GM12875 (cell line): ENCODE measurements around the gene RPS21.

Experiments
- H3K4me3 ChIP-seq: one replicate; pipeline ENCODE4 v1.5.1; 2011; ENCODE audit warnings: low read depth, low read length, control low read depth
- TF ChIP-seq, protein P1 (sequence below): IDR thresholded peaks from 2 replicates; pipeline ENCODE4 v1.5.1; 2011; ENCODE audit warnings: low read depth, mild to moderate bottlenecking, control low read depth, inconsistent platforms, low read length, moderate library complexity, borderline replicate concordance; ENCODE audit not compliant: insufficient read depth

The RPS21 gene

DNA sequence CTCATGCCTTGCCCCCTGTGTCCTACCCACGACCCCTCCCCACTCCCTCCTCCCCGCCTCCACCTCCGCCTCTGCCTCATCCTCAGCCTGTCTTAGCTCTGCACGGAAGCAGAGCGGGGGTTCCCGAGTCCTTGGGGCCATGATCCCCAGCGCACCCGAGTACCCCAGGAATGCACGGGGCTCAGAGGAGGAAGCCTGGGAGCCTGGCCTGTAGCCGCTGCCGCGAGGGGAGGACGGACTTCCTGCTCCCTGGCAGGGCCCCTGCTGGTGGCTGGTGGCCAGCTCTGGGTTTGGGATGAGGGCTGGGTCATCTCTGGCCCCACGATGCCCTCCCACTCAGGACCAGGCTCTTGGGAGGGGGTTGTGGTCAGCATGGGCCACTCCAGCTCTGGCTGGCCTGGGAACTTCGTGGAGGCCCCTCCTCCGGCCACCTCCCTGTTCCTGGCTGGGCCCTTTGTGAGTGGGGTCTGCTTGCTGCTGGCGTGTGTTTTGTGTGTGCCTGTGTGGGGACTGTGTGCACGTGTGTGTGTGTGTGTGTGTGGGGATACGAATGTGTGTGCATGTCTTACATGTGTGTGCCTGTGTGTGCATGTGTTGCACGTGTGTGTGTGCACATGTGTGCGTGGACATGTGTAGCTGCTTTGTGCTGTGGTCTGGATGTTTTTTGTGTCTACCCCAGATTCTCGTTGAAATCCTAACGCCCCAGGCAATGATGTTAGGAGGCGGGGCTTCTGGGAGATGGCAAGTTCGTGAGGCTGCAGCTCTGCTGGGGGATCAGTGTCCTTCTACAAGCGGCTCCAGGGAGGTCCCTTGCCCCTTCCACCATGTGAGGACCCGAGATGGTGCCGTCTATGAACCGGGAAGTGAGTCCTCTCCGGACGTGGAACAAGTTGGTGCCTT, 41.7 kb downstream of the RPS21 start:
- TF ChIP-seq, protein P1, sequence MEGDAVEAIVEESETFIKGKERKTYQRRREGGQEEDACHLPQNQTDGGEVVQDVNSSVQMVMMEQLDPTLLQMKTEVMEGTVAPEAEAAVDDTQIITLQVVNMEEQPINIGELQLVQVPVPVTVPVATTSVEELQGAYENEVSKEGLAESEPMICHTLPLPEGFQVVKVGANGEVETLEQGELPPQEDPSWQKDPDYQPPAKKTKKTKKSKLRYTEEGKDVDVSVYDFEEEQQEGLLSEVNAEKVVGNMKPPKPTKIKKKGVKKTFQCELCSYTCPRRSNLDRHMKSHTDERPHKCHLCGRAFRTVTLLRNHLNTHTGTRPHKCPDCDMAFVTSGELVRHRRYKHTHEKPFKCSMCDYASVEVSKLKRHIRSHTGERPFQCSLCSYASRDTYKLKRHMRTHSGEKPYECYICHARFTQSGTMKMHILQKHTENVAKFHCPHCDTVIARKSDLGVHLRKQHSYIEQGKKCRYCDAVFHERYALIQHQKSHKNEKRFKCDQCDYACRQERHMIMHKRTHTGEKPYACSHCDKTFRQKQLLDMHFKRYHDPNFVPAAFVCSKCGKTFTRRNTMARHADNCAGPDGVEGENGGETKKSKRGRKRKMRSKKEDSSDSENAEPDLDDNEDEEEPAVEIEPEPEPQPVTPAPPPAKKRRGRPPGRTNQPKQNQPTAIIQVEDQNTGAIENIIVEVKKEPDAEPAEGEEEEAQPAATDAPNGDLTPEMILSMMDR = no peak
- no peak overlapping the region for H3K4me3 ChIP-seq

DNA sequence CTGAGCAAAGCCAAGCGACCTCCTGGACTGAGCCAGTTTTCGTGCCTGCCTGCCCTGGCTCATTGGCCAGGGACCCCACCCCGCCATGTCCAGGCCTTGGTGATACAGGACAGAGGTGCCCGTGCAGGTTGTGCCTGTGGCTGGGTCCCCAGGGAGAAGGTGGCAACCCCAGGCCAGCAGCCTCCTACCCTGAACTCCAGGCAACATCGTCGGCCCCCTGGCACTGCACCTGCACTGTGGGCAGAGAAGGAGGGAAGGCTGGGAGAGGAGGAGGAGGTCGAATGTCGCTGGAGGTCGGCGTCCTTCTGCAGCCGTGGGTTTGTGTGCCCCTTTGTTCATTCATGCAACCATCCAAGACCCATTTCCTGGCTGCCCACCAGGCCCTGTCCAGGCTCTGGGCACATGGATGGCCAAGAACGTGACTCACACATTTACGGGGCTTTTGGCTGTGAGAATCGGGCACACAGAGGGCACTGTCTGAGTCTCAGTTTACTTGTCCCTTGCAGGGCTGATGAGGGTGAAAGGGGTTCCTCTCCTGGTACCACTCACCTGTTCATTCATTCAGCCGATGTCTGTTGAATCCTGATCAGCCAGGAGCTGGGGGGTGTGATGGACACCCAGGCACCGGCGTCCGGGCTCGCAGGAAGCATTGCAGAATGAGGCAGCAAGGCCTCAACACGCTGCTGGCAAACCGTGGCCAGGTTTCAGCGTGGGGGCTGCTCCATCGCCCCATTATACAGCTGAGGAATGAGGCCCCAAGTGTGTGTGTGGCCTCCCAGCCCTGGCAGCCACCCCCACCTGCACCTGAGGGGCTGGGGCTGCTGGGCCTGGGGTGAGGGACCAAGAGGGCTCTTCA, 42.8 kb downstream of the RPS21 start:
- no peak overlapping the region for H3K4me3 ChIP-seq
- TF ChIP-seq, protein P1 = no peak

DNA sequence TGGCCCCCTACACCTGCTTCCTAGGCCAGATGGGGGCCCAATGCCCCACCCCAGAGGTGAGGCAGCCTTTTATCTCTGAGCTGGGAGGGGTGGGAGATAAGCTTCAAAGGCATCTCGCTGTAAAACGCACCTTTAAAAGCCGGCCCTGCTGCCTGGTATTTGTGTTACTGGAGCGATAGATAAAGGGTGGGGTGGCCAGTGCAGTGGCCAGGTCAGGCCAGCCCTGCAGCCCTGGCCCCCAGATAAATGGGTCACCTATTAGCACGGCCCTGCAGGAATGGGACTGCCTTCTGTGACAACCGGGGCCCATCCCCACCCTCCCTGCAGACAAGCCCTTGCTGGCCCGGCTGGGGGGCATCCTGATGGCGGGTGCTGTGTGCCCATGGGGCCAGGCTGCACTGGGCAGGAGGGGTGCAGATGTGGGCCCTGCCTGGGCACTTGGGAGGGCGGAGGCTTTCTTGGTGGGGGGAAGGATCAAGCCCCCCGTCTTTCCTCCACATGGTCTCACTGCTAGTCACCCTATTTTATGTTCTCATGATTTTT, 43.5 kb downstream of the RPS21 start:
- TF ChIP-seq, protein P1 = no peak
- no peak overlapping the region for H3K4me3 ChIP-seq

DNA sequence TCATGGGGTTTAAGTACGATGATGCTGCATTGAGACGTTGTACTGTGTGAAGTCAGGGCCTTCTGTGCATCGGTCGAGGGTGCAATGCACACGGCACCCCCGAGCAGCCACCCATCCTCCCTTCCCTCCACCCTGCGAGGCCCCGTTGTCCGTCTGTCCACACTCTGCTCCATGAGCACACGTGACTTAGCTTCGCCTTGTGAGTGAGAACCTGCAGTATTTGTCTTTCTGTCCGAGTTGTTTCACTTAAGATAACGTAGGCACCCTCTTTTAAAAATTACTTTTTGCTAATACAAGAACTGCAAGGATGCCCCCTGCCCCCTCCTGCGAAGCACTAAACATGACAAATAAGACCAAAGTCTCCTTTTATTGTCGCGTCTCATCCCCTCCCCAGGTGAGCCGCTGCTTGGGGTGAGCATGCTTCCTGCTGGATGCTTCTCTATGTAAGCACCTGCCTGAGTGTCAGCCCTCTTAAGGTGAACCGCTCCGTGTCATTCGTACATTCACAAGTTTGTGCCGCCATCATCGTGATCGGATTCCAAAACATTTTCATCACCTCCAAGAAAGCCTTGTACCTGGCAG, 44.1 kb downstream of the RPS21 start:
- TF ChIP-seq, protein P1 = no peak
- H3K4me3 ChIP-seq = no peak overlapping the region

DNA sequence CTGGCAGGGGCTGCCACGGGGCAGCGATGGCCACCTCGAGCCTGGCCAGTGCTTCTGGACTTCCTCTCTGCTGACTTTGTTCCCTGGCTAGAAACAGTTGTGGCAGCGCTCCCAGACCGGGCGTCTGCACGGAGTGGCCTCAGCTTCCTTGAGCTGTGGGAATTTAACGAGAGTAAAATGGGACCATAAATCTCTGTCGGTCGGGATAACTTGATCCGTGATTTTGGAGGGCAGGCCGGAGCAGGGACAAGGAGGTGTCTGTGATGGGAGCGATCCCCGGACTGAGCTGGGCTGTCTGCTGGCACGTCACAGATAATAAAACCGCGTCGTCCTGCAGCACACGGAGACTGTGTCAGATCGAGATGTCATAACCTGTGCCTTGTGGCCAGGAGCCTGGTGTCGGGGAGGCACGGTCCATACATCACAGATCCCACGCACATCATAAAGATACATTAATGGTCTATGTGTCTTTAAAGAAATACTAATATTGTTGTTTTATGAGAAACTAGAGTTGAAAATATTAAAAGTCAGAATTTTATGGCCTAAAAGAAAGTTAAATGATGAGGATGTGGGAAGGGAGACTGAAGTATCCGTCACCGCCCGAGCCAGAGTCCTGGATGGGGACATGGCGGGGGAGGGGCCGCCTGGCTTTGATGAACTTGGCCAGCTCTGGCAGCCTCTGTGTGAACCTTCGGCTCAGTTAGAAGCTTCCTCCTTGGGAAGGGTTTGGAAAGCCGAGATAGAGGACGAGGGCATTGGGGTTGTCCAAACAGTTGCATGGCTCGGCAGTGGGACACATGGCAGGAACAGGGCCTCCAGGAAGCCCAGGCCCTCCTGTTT, 47.0 kb downstream of the RPS21 start:
- H3K4me3 ChIP-seq = no peak overlapping the region
- TF ChIP-seq, protein P1 = no peak

DNA sequence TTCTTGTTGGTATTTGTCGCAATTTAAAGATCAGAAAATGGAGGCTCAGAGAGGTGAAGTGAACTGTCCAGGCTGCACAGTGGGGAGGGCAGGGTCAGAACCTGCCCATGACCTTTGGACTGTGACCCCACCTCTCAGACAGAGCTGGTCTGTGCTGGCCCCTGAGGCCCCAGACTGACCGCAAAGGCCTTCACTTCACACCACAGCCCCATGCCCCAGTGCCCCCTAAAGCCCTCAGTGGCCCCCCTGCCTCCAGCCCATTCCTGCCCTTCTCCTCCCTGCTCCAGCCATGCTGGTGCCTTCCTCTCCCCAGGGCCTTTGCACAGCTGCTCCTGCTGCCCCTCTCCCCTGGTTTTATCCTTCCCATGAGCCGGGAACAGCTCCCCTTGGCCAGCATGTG, 49.8 kb downstream of the RPS21 start:
- TF ChIP-seq, protein P1 = no peak
- no peak overlapping the region for H3K4me3 ChIP-seq
